Pons (tissue), 1 donor: Measurements from ENCODE around the gene UBXN6.

Experiments
- DNase-seq: peaks from one replicate; pipeline ENCODE4 v3.0.0-alpha.2; 2016; ENCODE audit warnings: low spot score

UBXN6 gene

GRCh38 chr19:4456843-4457653 lies 546 bp downstream of the UBXN6 start:
- DNase-seq: no peak

GRCh38 chr19:4456476-4456842 lies 1.1 kb downstream of the UBXN6 start:
- DNase-seq: peak; percentile 25

GRCh38 chr19:4455719-4456475 lies 1.7 kb downstream of the UBXN6 start:
- DNase-seq: peak; percentile 43

- DNase-seq: no peak
Measured at GRCh38 chr19:4454747-4455718, 2.6 kb downstream of the UBXN6 start.

- DNase-seq: no peak
Measured at GRCh38 chr19:4453232-4454179, 4.1 kb downstream of the UBXN6 start.

- no peak for DNase-seq
Measured at GRCh38 chr19:4452230-4452990, 5.2 kb downstream of the UBXN6 start.

GRCh38 chr19:4449639-4450028 lies 8.0 kb downstream of the UBXN6 start:
- DNase-seq: no peak

- peak; percentile 71 for DNase-seq
Measured at GRCh38 chr19:4449022-4449638, 8.5 kb downstream of the UBXN6 start.

- no peak for DNase-seq
Measured at GRCh38 chr19:4448147-4448985, 9.2 kb downstream of the UBXN6 start.

GRCh38 chr19:4447327-4448146 lies 10.1 kb downstream of the UBXN6 start:
- DNase-seq: no peak

- no peak for DNase-seq
Measured at GRCh38 chr19:4446704-4447200, 10.8 kb downstream of the UBXN6 start.

- DNase-seq: no peak
Measured at GRCh38 chr19:4445963-4446703, 11.5 kb downstream of the UBXN6 start.

- DNase-seq: no peak
Measured at GRCh38 chr19:4444765-4445741, 12.5 kb downstream of the UBXN6 start.

GRCh38 chr19:4443966-4444764 lies 13.4 kb downstream of the UBXN6 start:
- no peak for DNase-seq

GRCh38 chr19:4443188-4443587 lies 14.4 kb downstream of the UBXN6 start:
- no peak for DNase-seq
